Stimulated activated naive CD8-positive, alpha-beta T cell treated with anti-CD3 and anti-CD28 coated beads, Interleukin-15, Interleukin-2, amounts not matched to agents 100 U/mL and 50 U/mL, for 24 hours (primary cell): ENCODE measurements around the gene CEP192.

Experiments used
- ATAC-seq: fragments of 150-1000 bp; cut with Tn5 transposase; one replicate; pipeline ENCODE4 v1.10.0; 2021
- DNase-seq: peaks from one replicate; pipeline ENCODE4 v3.0.0; 2021

CEP192 gene

GRCh38 chr18:13101659-13102197 is 110.6 kb downstream of the CEP192 start:
- DNase-seq (no peak), ATAC-seq (no peak)

GRCh38 chr18:13103366-13103765 is 112.2 kb downstream of the CEP192 start:
- DNase-seq = no peak
- ATAC-seq = no peak

- DNase-seq (no peak), ATAC-seq (no peak)
Observed at GRCh38 chr18:13105059-13105458, 113.9 kb downstream of the CEP192 start.

GRCh38 chr18:13107074-13107473 is 115.9 kb downstream of the CEP192 start:
- ATAC-seq (no peak), DNase-seq (no peak)

- DNase-seq = no peak
- no peak for ATAC-seq
Observed at GRCh38 chr18:13108330-13108729, 117.2 kb downstream of the CEP192 start.

- no peak for ATAC-seq
- no peak for DNase-seq
Observed at GRCh38 chr18:13110559-13110958, 119.4 kb downstream of the CEP192 start.

- DNase-seq (no peak), ATAC-seq (no peak)
Observed at GRCh38 chr18:13112982-13113381, 121.8 kb downstream of the CEP192 start.

- ATAC-seq (no peak), DNase-seq (no peak)
Observed at GRCh38 chr18:13120255-13120654, 129.1 kb downstream of the CEP192 start.

GRCh38 chr18:13120983-13121441 is 129.8 kb downstream of the CEP192 start:
- ATAC-seq (no peak), DNase-seq (no peak)

GRCh38 chr18:13124411-13124810 is 133.2 kb downstream of the CEP192 start:
- ATAC-seq = no peak
- DNase-seq = no peak

- no peak for ATAC-seq
- DNase-seq = no peak
Observed at GRCh38 chr18:13125191-13125590, 134.0 kb downstream of the CEP192 start.

- no peak for ATAC-seq
- no peak for DNase-seq
Observed at GRCh38 chr18:13126966-13127598, 135.9 kb downstream of the CEP192 start.

GRCh38 chr18:13131283-13131682 is 140.1 kb downstream of the CEP192 start:
- ATAC-seq = no peak

GRCh38 chr18:13134551-13135401 is 143.6 kb downstream of the CEP192 start:
- no peak for ATAC-seq
- DNase-seq = no peak

More at GRCh38 chr18:13131283-13131682, 140.1 kb downstream of the CEP192 start:
- DNase-seq = no peak

GRCh38 chr18:13136056-13136903 is 145.1 kb downstream of the CEP192 start:
- DNase-seq (peak; percentile 74), ATAC-seq (peak; percentile 71)

- ATAC-seq (peak; percentile 25), DNase-seq (peak; percentile 52)
Observed at GRCh38 chr18:13136904-13137669, 145.9 kb downstream of the CEP192 start.

GRCh38 chr18:13137670-13138419 is 146.7 kb downstream of the CEP192 start:
- DNase-seq (peak; percentile 61), ATAC-seq (peak; percentile 76)

- no peak for ATAC-seq
- DNase-seq = no peak
Observed at GRCh38 chr18:13138420-13139139, 147.4 kb downstream of the CEP192 start.

GRCh38 chr18:13139885-13140450 is 148.8 kb downstream of the CEP192 start:
- ATAC-seq (no peak), DNase-seq (no peak)

- no peak for DNase-seq
- ATAC-seq = no peak
Observed at GRCh38 chr18:13141209-13141608, 150.0 kb downstream of the CEP192 start.
